LNCAP (cell line): ENCODE measurements around the gene FRMD4A.

ENCODE experiments used
- CTCF ChIP-seq: fragments of 450-650 bp; IDR thresholded peaks from 2 replicates; pipeline ENCODE4 v1.5.1; 2017; ENCODE audit warnings: mild to moderate bottlenecking

Gene FRMD4A

GRCh38 chr10:13883636-13884444, 446.9 kb downstream of the FRMD4A start:
- no peak for TF ChIP-seq CTCF

- no peak for TF ChIP-seq CTCF
These were observed 448.5 kb downstream of the FRMD4A start for GRCh38 chr10:13882119-13882711.

- TF ChIP-seq CTCF, result no peak
These were observed 450.0 kb downstream of the FRMD4A start for GRCh38 chr10:13880760-13881159.

- TF ChIP-seq CTCF, result no peak
These were observed 453.4 kb downstream of the FRMD4A start for GRCh38 chr10:13877154-13877909.

GRCh38 chr10:13873196-13873595, 457.5 kb downstream of the FRMD4A start:
- no peak for TF ChIP-seq CTCF

- no peak for TF ChIP-seq CTCF
These were observed 458.3 kb downstream of the FRMD4A start for GRCh38 chr10:13872411-13872810.

GRCh38 chr10:13871776-13872175, 458.9 kb downstream of the FRMD4A start:
- no peak for TF ChIP-seq CTCF
